ENCODE measurements around the gene CHRM5. TPM values are rescaled to one million over a fixed set of nuclear protein-coding genes. Genes with fewer than 3 reads are reported as not detected.
"Not testable (repeated sequence)": the region's sequence is repeated elsewhere in the genome, so short reads cannot be mapped to it uniquely, and the experiment has no call there.

The CHRM5 gene
- total and polyA plus RNA-seq, 2 donors (not counting 1 experiment from before 2014, with no cell fraction given), result not detected

- no peaks in the 10 kb centered on the region for H4K20me1 ChIP-seq (ENCODE audit: control insufficient read depth, insufficient read depth, low read length, poor library complexity, severe bottlenecking)
- H3K27ac ChIP-seq (ENCODE audit: low read length in 2 of 2), result no peak overlapping the region
- H3K4me3 ChIP-seq (ENCODE audit: control extremely low read depth in 1 of 5, extremely low read depth in 1 of 5, insufficient read depth in 1 of 5, low read depth in 2 of 5, low read length in 4 of 5), result no peak overlapping the region
- Mint-ChIP-seq H3K9me3 (ENCODE audit: insufficient read depth) (no peaks in the 10 kb centered on the region), H3K27ac (no peak overlapping the region), H3K27me3 (no peaks in the 10 kb centered on the region), H3K4me3 (no peak overlapping the region), H3K4me1 (peaks cover 3% of the 10 kb centered on the region)
- no peak for ATAC-seq (ENCODE audit: low read depth)
- H3K4me2 ChIP-seq (replicated peaks; ENCODE audit: low read depth, low read length, poor library complexity, severe bottlenecking), result no peak overlapping the region
- CTCF ChIA-PET, result no interaction called here
- H3K4me1 ChIP-seq (ENCODE audit: control insufficient read depth in 2 of 2, insufficient read depth in 2 of 2, low read length in 2 of 2), result no peaks in the 10 kb centered on the region
- H3K9ac ChIP-seq (ENCODE audit: low read length), result no peak overlapping the region
- H2AFZ ChIP-seq (ENCODE audit: insufficient read depth, low read depth, low read length, poor library complexity, severe bottlenecking), result no peak overlapping the region
- intact Hi-C loops (cut with micrococcal nuclease), result no loop called here
- no peak for DNase-seq
- H3K27me3 ChIP-seq (replicated peaks in 1 of 4; ENCODE audit: control extremely low read depth in 1 of 4, control insufficient read depth in 3 of 4, insufficient read depth in 4 of 4, low read length in 3 of 4), result no peaks in the 10 kb centered on the region
- POLR2A ChIA-PET, result no interaction called here
- no peaks in the 10 kb centered on the region for H3K36me3 ChIP-seq (replicated peaks in 1 of 2; ENCODE audit: control extremely low read depth in 1 of 2, control insufficient read depth in 1 of 2, extremely low read depth in 1 of 2, insufficient read depth in 2 of 2, low read length in 1 of 2)
- WGBS (ENCODE audit: insufficient coverage), result 72% methylated on average over 15 of the region's 16 CpGs
- H3K79me2 ChIP-seq (ENCODE audit: control insufficient read depth, insufficient read depth, low read length), result peaks cover 3% of the 10 kb centered on the region
- peaks cover 0 to 1% (median 0%) of the 10 kb centered on the region in 3 donors for H3K9me3 ChIP-seq (ENCODE audit: control extremely low read depth in 1 of 3, control insufficient read depth in 2 of 3, insufficient read depth in 1 of 3, low read length in 2 of 3)
- TF ChIP-seq EZH2 (IDR thresholded peaks at IDR 0.05; ENCODE audit: borderline replicate concordance, insufficient read depth, low read depth, low read length, poor library complexity, severe bottlenecking) (no peak), CTCF (IDR thresholded peaks at IDR 0.05) (no peak)
Measured at GRCh38 chr15:34018021-34018645, 49.8 kb downstream of the CHRM5 start.

GRCh38 chr15:34018738-34019137 lies 50.4 kb downstream of the CHRM5 start:
- H3K4me2 ChIP-seq (replicated peaks; ENCODE audit: low read depth, low read length, poor library complexity, severe bottlenecking); H4K20me1 ChIP-seq (ENCODE audit: control insufficient read depth, insufficient read depth, low read length, poor library complexity, severe bottlenecking); H3K79me2 ChIP-seq (ENCODE audit: control insufficient read depth, insufficient read depth, low read length); H3K27ac Mint-ChIP-seq; H3K4me3 Mint-ChIP-seq; H3K27ac ChIP-seq (ENCODE audit: low read length in 2 of 2); H3K27me3 ChIP-seq (replicated peaks in 1 of 4; ENCODE audit: control extremely low read depth in 1 of 4, control insufficient read depth in 3 of 4, insufficient read depth in 4 of 4, low read length in 3 of 4); H3K9ac ChIP-seq (ENCODE audit: low read length); DNase-seq; H3K9me3 ChIP-seq (ENCODE audit: control extremely low read depth in 1 of 3, control insufficient read depth in 2 of 3, insufficient read depth in 1 of 3, low read length in 2 of 3); H3K4me3 ChIP-seq (ENCODE audit: control extremely low read depth in 1 of 5, extremely low read depth in 1 of 5, insufficient read depth in 1 of 5, low read depth in 2 of 5, low read length in 4 of 5); H3K4me1 ChIP-seq (ENCODE audit: control insufficient read depth in 2 of 2, insufficient read depth in 2 of 2, low read length in 2 of 2); CTCF ChIA-PET; H2AFZ ChIP-seq (ENCODE audit: insufficient read depth, low read depth, low read length, poor library complexity, severe bottlenecking); intact Hi-C loops (cut with micrococcal nuclease); H3K9me3 Mint-ChIP-seq (ENCODE audit: insufficient read depth); H3K27me3 Mint-ChIP-seq; ATAC-seq (ENCODE audit: low read depth); H3K4me1 Mint-ChIP-seq; H3K36me3 ChIP-seq (replicated peaks in 1 of 2; ENCODE audit: control extremely low read depth in 1 of 2, control insufficient read depth in 1 of 2, extremely low read depth in 1 of 2, insufficient read depth in 2 of 2, low read length in 1 of 2); POLR2A ChIA-PET: not testable (repeated sequence)
- no CpG with 5 or more reads among the region's 2 CpGs for WGBS (ENCODE audit: insufficient coverage)

All from B cell (primary cell).